ENCODE results near the gene PXDN. TPM values are rescaled to one million over a fixed set of nuclear protein-coding genes. Genes with fewer than 3 reads are reported as not detected.

The PXDN gene
- total RNA-seq, 1 experiment from 2014 or later: 146 TPM

DNA sequence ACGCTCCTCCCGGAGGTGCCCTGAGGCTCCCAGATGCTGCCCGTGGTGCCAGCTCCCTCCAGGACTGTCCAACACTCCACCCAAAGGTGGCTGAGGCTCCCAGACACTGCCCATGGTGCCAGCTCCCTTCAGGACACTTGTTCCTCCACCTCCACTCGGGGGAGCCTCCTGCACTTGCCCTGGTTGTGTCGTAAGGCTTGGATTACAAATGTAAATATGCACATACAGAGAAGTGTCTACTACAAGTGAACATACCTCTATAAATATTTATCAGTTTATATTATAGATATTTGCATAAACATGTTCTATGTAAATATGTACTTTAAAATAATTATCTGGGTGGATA, 143.3 kb downstream of the PXDN start (continued):
- TF ChIP-seq, protein P1, sequence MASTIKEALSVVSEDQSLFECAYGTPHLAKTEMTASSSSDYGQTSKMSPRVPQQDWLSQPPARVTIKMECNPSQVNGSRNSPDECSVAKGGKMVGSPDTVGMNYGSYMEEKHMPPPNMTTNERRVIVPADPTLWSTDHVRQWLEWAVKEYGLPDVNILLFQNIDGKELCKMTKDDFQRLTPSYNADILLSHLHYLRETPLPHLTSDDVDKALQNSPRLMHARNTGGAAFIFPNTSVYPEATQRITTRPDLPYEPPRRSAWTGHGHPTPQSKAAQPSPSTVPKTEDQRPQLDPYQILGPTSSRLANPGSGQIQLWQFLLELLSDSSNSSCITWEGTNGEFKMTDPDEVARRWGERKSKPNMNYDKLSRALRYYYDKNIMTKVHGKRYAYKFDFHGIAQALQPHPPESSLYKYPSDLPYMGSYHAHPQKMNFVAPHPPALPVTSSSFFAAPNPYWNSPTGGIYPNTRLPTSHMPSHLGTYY (CRISPR knock-in tag; IDR thresholded peaks at IDR 0.05): no peak

DNA sequence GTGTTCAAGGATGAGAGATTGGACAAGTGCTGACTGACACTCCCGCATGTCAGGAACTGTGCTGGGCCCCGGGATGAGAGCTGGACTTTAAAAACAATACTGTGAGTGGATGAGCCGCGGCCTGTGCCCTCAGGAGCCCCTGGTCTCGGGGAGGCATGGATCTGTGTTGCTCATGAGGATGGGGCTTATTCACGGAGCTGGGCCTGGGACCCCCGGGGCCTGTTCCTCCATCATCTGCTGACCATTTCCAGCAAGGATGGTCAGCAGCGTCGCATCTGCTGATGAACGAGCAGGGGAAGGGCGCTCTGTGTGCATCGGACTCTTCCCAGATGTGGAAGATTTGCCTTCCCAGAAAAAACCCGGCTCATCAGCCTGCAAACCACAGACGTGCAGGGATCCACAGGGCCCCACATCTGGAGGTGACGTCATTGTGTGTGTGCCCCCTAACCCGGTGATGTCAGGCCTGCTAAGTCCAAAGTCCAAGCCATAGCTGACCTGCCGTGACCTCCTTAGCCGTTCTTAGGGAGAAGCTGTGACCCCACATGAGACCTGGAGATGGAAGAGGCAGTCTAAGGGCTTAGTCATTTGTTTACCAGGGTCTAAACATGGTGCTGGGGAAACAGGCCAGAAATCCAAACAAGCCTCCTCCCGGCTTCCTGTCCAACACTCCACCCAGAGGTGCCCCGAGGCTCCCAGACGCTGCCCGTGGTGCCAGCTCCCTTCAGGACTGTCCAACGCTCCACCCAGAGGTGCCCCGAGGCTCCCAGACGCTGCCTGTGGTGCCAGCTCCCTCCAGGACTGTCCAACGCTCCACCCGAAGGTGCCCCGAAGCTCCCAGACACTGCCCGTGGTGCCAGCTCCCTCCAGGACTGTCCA, 143.9 kb downstream of the PXDN start:
- ChIA-PET POLR2A (interaction anchor here (0.9 to 1.3 kb wide), 2 partner anchors 25 kb away, joined by 3 to 4 read pairs; no protein-coding TSS in a partner anchor), CTCF (interaction anchor here (0.6 to 2.0 kb wide), 4 partner anchors 8 to 150 kb away, joined by 3 to 5 read pairs (median 3); no protein-coding TSS in a partner anchor)
- TF ChIP-seq ZNF671 (CRISPR knock-in tag; IDR thresholded peaks at IDR 0.05) (no peak), ZNF416 (CRISPR knock-in tag; IDR thresholded peaks at IDR 0.05) (no peak), CREB1 (CRISPR knock-in tag; IDR thresholded peaks at IDR 0.05) (no peak), ZNF396 (CRISPR knock-in tag; IDR thresholded peaks at IDR 0.05; ENCODE audit: borderline replicate concordance) (no peak)
- TF ChIP-seq, protein P2, sequence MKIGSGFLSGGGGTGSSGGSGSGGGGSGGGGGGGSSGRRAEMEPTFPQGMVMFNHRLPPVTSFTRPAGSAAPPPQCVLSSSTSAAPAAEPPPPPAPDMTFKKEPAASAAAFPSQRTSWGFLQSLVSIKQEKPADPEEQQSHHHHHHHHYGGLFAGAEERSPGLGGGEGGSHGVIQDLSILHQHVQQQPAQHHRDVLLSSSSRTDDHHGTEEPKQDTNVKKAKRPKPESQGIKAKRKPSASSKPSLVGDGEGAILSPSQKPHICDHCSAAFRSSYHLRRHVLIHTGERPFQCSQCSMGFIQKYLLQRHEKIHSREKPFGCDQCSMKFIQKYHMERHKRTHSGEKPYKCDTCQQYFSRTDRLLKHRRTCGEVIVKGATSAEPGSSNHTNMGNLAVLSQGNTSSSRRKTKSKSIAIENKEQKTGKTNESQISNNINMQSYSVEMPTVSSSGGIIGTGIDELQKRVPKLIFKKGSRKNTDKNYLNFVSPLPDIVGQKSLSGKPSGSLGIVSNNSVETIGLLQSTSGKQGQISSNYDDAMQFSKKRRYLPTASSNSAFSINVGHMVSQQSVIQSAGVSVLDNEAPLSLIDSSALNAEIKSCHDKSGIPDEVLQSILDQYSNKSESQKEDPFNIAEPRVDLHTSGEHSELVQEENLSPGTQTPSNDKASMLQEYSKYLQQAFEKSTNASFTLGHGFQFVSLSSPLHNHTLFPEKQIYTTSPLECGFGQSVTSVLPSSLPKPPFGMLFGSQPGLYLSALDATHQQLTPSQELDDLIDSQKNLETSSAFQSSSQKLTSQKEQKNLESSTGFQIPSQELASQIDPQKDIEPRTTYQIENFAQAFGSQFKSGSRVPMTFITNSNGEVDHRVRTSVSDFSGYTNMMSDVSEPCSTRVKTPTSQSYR (CRISPR knock-in tag; IDR thresholded peaks at IDR 0.05): no peak
- TF ChIP-seq, protein P3, sequence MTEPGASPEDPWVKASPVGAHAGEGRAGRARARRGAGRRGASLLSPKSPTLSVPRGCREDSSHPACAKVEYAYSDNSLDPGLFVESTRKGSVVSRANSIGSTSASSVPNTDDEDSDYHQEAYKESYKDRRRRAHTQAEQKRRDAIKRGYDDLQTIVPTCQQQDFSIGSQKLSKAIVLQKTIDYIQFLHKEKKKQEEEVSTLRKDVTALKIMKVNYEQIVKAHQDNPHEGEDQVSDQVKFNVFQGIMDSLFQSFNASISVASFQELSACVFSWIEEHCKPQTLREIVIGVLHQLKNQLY (CRISPR knock-in tag; IDR thresholded peaks at IDR 0.05): no peak
- TF ChIP-seq, protein P4, sequence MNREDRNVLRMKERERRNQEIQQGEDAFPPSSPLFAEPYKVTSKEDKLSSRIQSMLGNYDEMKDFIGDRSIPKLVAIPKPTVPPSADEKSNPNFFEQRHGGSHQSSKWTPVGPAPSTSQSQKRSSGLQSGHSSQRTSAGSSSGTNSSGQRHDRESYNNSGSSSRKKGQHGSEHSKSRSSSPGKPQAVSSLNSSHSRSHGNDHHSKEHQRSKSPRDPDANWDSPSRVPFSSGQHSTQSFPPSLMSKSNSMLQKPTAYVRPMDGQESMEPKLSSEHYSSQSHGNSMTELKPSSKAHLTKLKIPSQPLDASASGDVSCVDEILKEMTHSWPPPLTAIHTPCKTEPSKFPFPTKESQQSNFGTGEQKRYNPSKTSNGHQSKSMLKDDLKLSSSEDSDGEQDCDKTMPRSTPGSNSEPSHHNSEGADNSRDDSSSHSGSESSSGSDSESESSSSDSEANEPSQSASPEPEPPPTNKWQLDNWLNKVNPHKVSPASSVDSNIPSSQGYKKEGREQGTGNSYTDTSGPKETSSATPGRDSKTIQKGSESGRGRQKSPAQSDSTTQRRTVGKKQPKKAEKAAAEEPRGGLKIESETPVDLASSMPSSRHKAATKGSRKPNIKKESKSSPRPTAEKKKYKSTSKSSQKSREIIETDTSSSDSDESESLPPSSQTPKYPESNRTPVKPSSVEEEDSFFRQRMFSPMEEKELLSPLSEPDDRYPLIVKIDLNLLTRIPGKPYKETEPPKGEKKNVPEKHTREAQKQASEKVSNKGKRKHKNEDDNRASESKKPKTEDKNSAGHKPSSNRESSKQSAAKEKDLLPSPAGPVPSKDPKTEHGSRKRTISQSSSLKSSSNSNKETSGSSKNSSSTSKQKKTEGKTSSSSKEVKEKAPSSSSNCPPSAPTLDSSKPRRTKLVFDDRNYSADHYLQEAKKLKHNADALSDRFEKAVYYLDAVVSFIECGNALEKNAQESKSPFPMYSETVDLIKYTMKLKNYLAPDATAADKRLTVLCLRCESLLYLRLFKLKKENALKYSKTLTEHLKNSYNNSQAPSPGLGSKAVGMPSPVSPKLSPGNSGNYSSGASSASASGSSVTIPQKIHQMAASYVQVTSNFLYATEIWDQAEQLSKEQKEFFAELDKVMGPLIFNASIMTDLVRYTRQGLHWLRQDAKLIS (CRISPR knock-in tag; IDR thresholded peaks at IDR 0.05; ENCODE audit: borderline replicate concordance): no peak
- TF ChIP-seq, protein P5, sequence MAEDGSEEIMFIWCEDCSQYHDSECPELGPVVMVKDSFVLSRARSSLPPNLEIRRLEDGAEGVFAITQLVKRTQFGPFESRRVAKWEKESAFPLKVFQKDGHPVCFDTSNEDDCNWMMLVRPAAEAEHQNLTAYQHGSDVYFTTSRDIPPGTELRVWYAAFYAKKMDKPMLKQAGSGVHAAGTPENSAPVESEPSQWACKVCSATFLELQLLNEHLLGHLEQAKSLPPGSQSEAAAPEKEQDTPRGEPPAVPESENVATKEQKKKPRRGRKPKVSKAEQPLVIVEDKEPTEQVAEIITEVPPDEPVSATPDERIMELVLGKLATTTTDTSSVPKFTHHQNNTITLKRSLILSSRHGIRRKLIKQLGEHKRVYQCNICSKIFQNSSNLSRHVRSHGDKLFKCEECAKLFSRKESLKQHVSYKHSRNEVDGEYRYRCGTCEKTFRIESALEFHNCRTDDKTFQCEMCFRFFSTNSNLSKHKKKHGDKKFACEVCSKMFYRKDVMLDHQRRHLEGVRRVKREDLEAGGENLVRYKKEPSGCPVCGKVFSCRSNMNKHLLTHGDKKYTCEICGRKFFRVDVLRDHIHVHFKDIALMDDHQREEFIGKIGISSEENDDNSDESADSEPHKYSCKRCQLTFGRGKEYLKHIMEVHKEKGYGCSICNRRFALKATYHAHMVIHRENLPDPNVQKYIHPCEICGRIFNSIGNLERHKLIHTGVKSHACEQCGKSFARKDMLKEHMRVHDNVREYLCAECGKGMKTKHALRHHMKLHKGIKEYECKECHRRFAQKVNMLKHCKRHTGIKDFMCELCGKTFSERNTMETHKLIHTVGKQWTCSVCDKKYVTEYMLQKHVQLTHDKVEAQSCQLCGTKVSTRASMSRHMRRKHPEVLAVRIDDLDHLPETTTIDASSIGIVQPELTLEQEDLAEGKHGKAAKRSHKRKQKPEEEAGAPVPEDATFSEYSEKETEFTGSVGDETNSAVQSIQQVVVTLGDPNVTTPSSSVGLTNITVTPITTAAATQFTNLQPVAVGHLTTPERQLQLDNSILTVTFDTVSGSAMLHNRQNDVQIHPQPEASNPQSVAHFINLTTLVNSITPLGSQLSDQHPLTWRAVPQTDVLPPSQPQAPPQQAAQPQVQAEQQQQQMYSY (CRISPR knock-in tag; IDR thresholded peaks at IDR 0.05): no peak
- TF ChIP-seq, protein P6, sequence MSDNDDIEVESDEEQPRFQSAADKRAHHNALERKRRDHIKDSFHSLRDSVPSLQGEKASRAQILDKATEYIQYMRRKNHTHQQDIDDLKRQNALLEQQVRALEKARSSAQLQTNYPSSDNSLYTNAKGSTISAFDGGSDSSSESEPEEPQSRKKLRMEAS (CRISPR knock-in tag; IDR thresholded peaks at IDR 0.05): no peak
- TF ChIP-seq, protein P7, sequence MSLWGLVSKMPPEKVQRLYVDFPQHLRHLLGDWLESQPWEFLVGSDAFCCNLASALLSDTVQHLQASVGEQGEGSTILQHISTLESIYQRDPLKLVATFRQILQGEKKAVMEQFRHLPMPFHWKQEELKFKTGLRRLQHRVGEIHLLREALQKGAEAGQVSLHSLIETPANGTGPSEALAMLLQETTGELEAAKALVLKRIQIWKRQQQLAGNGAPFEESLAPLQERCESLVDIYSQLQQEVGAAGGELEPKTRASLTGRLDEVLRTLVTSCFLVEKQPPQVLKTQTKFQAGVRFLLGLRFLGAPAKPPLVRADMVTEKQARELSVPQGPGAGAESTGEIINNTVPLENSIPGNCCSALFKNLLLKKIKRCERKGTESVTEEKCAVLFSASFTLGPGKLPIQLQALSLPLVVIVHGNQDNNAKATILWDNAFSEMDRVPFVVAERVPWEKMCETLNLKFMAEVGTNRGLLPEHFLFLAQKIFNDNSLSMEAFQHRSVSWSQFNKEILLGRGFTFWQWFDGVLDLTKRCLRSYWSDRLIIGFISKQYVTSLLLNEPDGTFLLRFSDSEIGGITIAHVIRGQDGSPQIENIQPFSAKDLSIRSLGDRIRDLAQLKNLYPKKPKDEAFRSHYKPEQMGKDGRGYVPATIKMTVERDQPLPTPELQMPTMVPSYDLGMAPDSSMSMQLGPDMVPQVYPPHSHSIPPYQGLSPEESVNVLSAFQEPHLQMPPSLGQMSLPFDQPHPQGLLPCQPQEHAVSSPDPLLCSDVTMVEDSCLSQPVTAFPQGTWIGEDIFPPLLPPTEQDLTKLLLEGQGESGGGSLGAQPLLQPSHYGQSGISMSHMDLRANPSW (CRISPR knock-in tag; conservative IDR thresholded peaks at IDR 0.05; ENCODE audit: low read depth): no peak
- TF ChIP-seq, protein P8, sequence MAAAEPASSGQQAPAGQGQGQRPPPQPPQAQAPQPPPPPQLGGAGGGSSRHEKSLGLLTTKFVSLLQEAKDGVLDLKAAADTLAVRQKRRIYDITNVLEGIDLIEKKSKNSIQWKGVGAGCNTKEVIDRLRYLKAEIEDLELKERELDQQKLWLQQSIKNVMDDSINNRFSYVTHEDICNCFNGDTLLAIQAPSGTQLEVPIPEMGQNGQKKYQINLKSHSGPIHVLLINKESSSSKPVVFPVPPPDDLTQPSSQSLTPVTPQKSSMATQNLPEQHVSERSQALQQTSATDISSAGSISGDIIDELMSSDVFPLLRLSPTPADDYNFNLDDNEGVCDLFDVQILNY (CRISPR knock-in tag; IDR thresholded peaks at IDR 0.05): no peak
- TF ChIP-seq, protein P9, sequence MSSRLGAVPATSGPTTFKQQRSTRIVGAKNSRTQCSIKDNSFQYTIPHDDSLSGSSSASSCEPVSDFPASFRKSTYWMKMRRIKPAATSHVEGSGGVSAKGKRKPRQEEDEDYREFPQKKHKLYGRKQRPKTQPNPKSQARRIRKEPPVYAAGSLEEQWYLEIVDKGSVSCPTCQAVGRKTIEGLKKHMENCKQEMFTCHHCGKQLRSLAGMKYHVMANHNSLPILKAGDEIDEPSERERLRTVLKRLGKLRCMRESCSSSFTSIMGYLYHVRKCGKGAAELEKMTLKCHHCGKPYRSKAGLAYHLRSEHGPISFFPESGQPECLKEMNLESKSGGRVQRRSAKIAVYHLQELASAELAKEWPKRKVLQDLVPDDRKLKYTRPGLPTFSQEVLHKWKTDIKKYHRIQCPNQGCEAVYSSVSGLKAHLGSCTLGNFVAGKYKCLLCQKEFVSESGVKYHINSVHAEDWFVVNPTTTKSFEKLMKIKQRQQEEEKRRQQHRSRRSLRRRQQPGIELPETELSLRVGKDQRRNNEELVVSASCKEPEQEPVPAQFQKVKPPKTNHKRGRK (CRISPR knock-in tag; IDR thresholded peaks at IDR 0.05; ENCODE audit: borderline replicate concordance): no peak
- Mint-ChIP-seq H3K27ac (peak overlapping the region; percentile 32; the same call in 1 of the 2 replicates), H3K9me3 (no peaks in the 10 kb centered on the region), H3K4me1 (peaks cover 3% of the 10 kb centered on the region), H3K4me3 (no peak overlapping the region), H3K27me3 (ENCODE audit: low read depth) (no peaks in the 10 kb centered on the region), H3K36me3 (no peaks in the 10 kb centered on the region)
- DNase-seq (ENCODE audit: low spot score) (no peak), ATAC-seq (no peak)
